GM12873 (cell line): ENCODE results near the gene SLC1A7.

Experiments used
- CTCF ChIP-seq: IDR thresholded peaks from 2 replicates; pipeline ENCODE4 v1.5.1; 2012; ENCODE audit warnings: low read depth, mild to moderate bottlenecking, moderate library complexity, low read length, control low read depth; ENCODE audit not compliant: insufficient read depth; ENCODE audit errors: missing control alignments

SLC1A7 gene

GRCh38 chr1:53158900-53159299 is 16.5 kb upstream of the SLC1A7 start:
- TF ChIP-seq CTCF, result no peak

- TF ChIP-seq CTCF, result no peak
Measured at GRCh38 chr1:53156783-53157182, 14.3 kb upstream of the SLC1A7 start.

DNA sequence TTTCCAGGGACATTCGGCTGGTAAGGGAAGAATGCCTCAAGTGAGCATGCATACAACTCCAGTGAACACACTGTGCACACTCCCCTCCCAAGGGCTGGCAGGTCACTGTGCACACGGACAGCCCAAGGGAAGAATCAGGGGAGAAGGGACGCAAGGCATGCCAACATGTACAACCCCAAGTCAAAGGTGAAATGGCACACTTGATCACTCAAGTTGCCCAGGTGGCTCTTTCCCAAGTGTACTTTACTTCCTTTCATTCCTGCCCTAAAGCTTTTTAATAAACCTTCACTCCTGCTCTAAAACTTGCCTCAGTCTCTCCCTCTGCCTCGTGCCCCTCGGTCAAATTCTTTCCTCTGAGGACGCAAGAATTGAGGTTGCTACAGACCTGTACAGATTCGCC is 13.5 kb upstream of the SLC1A7 start:
- no peak for TF ChIP-seq CTCF

DNA sequence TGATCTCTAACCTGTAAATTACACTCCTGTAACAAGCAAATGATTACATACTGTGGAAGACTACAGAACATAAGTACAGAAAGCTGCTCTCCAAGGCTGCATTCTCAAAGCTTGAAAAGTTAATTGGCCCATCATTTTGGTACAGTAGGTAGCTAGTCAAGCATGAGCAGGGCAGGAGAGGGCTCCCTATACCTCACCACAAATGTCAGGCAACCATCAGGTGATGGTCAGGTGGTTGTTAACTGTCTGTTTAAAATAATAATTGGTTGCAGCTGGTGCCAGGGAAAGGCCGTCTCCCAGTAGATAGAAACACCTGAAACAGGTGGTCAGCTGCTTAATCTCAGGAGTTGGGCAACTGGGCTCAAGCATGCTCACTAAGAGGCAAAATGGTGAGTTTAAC is 13.1 kb upstream of the SLC1A7 start:
- TF ChIP-seq CTCF, result no peak

DNA sequence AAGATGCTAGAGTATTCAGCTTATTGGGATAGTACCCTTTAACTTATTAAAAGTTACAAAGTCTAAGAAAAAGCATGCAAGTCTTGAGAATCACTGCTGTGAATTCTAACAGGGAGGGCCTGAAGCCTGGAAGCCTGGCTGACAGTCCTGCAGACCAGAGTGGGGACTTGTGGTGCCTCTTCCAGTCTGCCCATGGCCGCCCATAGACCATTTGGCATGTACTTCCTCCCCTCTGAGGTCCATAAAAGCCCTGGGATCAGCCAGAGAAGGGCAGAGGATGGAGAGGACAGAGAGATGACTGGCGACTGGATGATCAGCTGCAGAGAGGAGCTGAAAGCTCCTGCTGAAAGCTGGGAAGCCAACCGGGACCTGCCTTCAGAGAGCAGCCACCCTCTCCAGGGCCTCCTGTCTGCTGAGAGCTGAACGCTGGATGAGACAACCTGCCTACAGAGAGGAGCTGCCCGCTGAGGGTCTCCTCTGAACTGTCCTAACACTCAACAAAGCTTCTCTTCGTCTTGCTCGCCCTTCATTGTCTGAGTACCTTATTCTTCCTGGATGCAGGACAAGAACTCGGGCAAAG is 12.5 kb upstream of the SLC1A7 start:
- no peak for TF ChIP-seq CTCF

GRCh38 chr1:53153752-53154151 is 11.3 kb upstream of the SLC1A7 start:
- no peak for TF ChIP-seq CTCF

- no peak for TF ChIP-seq CTCF
Measured at GRCh38 chr1:53148123-53148522, 5.7 kb upstream of the SLC1A7 start.
